ENCODE results near the gene GJA10. TPM values are rescaled to one million over a fixed set of nuclear protein-coding genes. Genes with fewer than 3 reads are reported as not detected.

Gene GJA10
- total RNA-seq, 3 donors from 2014 or later: not detected

GRCh38 chr6:89921691-89922090, 27.4 kb downstream of the GJA10 start:
- ATAC-seq: no peak
- intact Hi-C loops (cut with DNase I, micrococcal nuclease): no loop called here
- H3K4me1 ChIP-seq (ENCODE audit: low read depth): no peaks in the 10 kb centered on the region
- no peak for DNase-seq
- H3K9me3 ChIP-seq: no peaks in the 10 kb centered on the region
- no peak overlapping the region for H3K4me3 ChIP-seq
- no peak for TF ChIP-seq CTCF (IDR thresholded peaks at IDR 0.05)
- H3K36me3 ChIP-seq (ENCODE audit: low read depth): no peaks in the 10 kb centered on the region

GRCh38 chr6:89924231-89924630, 30.0 kb downstream of the GJA10 start:
- H3K36me3 ChIP-seq (ENCODE audit: low read depth): no peaks in the 10 kb centered on the region
- H3K9me3 ChIP-seq: no peaks in the 10 kb centered on the region
- H3K4me3 ChIP-seq: no peak overlapping the region
- DNase-seq (no peak), ATAC-seq (no peak)
- TF ChIP-seq CTCF (IDR thresholded peaks at IDR 0.05): no peak
- intact Hi-C loops (cut with DNase I, micrococcal nuclease): no loop called here
- no peaks in the 10 kb centered on the region for H3K4me1 ChIP-seq (ENCODE audit: low read depth)

GRCh38 chr6:89925826-89926225, 31.6 kb downstream of the GJA10 start:
- Histone ChIP-seq H3K9me3 (no peaks in the 10 kb centered on the region), H3K4me1 (ENCODE audit: low read depth) (no peaks in the 10 kb centered on the region), H3K36me3 (ENCODE audit: low read depth) (no peaks in the 10 kb centered on the region), H3K4me3 (no peak overlapping the region)
- intact Hi-C loops (cut with DNase I, micrococcal nuclease): no loop called here
- ATAC-seq: no peak
- no peak for DNase-seq
- TF ChIP-seq CTCF (IDR thresholded peaks at IDR 0.05): no peak

GRCh38 chr6:89927264-89927663, 33.0 kb downstream of the GJA10 start:
- DNase-seq: no peak
- no peaks in the 10 kb centered on the region for H3K9me3 ChIP-seq
- H3K4me1 ChIP-seq (ENCODE audit: low read depth): no peaks in the 10 kb centered on the region
- no peak overlapping the region for H3K4me3 ChIP-seq
- TF ChIP-seq CTCF (IDR thresholded peaks at IDR 0.05): no peak
- no peaks in the 10 kb centered on the region for H3K36me3 ChIP-seq (ENCODE audit: low read depth)
- intact Hi-C loops (cut with DNase I, micrococcal nuclease): no loop called here
- ATAC-seq: no peak

- intact Hi-C loops (cut with DNase I, micrococcal nuclease): no loop called here
- ATAC-seq: no peak
- H3K9me3 ChIP-seq: no peaks in the 10 kb centered on the region
- no peak for DNase-seq
- no peak overlapping the region for H3K4me3 ChIP-seq
- no peak for TF ChIP-seq CTCF (IDR thresholded peaks at IDR 0.05)
- H3K4me1 ChIP-seq (ENCODE audit: low read depth): no peaks in the 10 kb centered on the region
- no peaks in the 10 kb centered on the region for H3K36me3 ChIP-seq (ENCODE audit: low read depth)
Observed at GRCh38 chr6:89927791-89928550, 33.7 kb downstream of the GJA10 start.

Data from mucosa of descending colon (tissue), 3 donors.